ENCODE results near the gene EFHD2. TPM values are rescaled to one million over a fixed set of nuclear protein-coding genes. Genes with fewer than 3 reads are reported as not detected.

The EFHD2 gene
- polyA plus RNA-seq, 1 donor from 2014 or later: 10.3 TPM

GRCh38 chr1:15444468-15445389 is 35.0 kb downstream of the EFHD2 start (continued):
- TF ChIP-seq RAD21 (conservative IDR thresholded peaks at IDR 0.05) (no peak), EP300 (conservative IDR thresholded peaks at IDR 0.05; ENCODE audit: poor library complexity, severe bottlenecking) (no peak)

GRCh38 chr1:15445390-15446122 is 35.9 kb downstream of the EFHD2 start:
- H3K4me3 ChIP-seq (ENCODE audit: low read length): no peak overlapping the region
- H3K9ac ChIP-seq (ENCODE audit: low read length): no peak overlapping the region
- no peak overlapping the region for H3K27ac ChIP-seq (ENCODE audit: low read length)
- no peaks in the 10 kb centered on the region for H3K9me3 ChIP-seq (ENCODE audit: low read length)
- no peaks in the 10 kb centered on the region for H3F3A ChIP-seq (ENCODE audit: insufficient read depth, low read length, poor library complexity, severe bottlenecking)
- no peak overlapping the region for H2AFZ ChIP-seq (ENCODE audit: low read depth, low read length)
- no peaks in the 10 kb centered on the region for H3K79me2 ChIP-seq (replicated peaks; ENCODE audit: insufficient read depth, low read length)
- no peak overlapping the region for H3K4me2 ChIP-seq (ENCODE audit: low read length)
- H4K20me1 ChIP-seq (ENCODE audit: insufficient read depth): no peaks in the 10 kb centered on the region
- H3K27me3 ChIP-seq (ENCODE audit: insufficient read depth, low read depth, low read length): no peaks in the 10 kb centered on the region
- TF ChIP-seq MXI1 (conservative IDR thresholded peaks at IDR 0.05; ENCODE audit: poor library complexity, severe bottlenecking): no peak
- TF ChIP-seq SMC3 (conservative IDR thresholded peaks at IDR 0.05; ENCODE audit: poor library complexity): no peak
- no peak for TF ChIP-seq EZH2 (IDR thresholded peaks at IDR 0.05; ENCODE audit: borderline replicate concordance, insufficient read depth, low read length, poor library complexity, severe bottlenecking)
- no peak for TF ChIP-seq POLR2AphosphoS5 (IDR thresholded peaks at IDR 0.05)
- TF ChIP-seq, protein P1, sequence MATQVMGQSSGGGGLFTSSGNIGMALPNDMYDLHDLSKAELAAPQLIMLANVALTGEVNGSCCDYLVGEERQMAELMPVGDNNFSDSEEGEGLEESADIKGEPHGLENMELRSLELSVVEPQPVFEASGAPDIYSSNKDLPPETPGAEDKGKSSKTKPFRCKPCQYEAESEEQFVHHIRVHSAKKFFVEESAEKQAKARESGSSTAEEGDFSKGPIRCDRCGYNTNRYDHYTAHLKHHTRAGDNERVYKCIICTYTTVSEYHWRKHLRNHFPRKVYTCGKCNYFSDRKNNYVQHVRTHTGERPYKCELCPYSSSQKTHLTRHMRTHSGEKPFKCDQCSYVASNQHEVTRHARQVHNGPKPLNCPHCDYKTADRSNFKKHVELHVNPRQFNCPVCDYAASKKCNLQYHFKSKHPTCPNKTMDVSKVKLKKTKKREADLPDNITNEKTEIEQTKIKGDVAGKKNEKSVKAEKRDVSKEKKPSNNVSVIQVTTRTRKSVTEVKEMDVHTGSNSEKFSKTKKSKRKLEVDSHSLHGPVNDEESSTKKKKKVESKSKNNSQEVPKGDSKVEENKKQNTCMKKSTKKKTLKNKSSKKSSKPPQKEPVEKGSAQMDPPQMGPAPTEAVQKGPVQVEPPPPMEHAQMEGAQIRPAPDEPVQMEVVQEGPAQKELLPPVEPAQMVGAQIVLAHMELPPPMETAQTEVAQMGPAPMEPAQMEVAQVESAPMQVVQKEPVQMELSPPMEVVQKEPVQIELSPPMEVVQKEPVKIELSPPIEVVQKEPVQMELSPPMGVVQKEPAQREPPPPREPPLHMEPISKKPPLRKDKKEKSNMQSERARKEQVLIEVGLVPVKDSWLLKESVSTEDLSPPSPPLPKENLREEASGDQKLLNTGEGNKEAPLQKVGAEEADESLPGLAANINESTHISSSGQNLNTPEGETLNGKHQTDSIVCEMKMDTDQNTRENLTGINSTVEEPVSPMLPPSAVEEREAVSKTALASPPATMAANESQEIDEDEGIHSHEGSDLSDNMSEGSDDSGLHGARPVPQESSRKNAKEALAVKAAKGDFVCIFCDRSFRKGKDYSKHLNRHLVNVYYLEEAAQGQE (IDR thresholded peaks at IDR 0.05; ENCODE audit: borderline replicate concordance): no peak
- no peak for TF ChIP-seq CTCF (IDR thresholded peaks at IDR 0.05; ENCODE audit: poor library complexity, severe bottlenecking)
- TF ChIP-seq EP300 (conservative IDR thresholded peaks at IDR 0.05; ENCODE audit: poor library complexity, severe bottlenecking): no peak
- no peak for TF ChIP-seq TAF1 (IDR thresholded peaks at IDR 0.05; ENCODE audit: low read depth)
- TF ChIP-seq RAD21 (conservative IDR thresholded peaks at IDR 0.05): no peak
- H3K9me2 ChIP-seq (ENCODE audit: insufficient read depth, low read length): no peaks in the 10 kb centered on the region
- no peaks in the 10 kb centered on the region for H3K36me3 ChIP-seq (ENCODE audit: insufficient read depth, low read length)

Measured in neural cell (in vitro differentiated cells).